Measurements from ENCODE around the gene ORM2. TPM values are rescaled to one million over a fixed set of nuclear protein-coding genes. Genes with fewer than 3 reads are reported as not detected.

ORM2 gene
- total and polyA plus RNA-seq, 2 experiments from 2014 or later = 0.76 TPM

DNA sequence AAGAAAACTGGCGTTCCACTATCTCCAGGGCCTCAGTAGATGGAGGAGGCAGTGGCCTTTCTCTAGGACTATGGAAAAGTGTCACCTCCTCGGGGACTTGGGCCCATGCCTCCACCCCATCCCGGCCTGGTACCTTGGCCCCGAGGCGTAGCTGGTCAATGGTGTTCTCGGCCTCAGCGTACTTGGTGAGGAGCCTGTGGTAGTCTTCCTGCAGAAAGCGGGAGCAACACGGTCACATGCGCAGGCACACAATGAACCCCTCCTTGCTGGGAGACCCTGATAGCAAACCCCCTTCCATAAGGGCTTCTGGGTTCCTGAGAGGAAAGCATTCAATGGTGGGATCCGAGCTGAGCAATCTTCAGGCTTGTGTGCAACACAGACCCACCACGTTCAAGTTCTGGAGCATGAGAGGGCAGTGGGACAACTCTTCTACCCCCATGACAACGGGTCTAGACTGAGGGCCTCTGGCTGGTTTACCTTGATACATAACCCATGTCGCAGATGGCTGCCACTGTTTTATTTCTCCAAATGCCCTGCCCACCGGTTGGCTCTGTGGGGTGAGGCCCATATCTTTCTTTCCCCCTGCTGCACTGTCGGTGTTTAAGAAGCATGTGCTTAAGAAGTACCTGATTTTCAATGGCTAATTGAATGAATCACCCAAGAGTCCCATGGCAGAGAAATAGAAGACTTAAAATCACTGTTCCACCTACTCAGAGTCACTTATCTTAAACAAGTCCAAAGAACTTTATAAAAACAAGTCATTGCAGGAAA is 44.5 kb downstream of the ORM2 start:
- Histone ChIP-seq H4K20me1 (replicated peaks; ENCODE audit: insufficient read depth) (no peaks in the 10 kb centered on the region), H3K27ac (ENCODE audit: low read depth) (no peak overlapping the region), H3F3A (replicated peaks; ENCODE audit: low read depth) (peaks cover 12% of the 10 kb centered on the region; the same call in 1 of the 2 replicates), H3K4me3 (no peak overlapping the region), H3K4me2 (peak overlapping the region; percentile 45; the same call in 1 of the 2 replicates), H3K36me3 (ENCODE audit: insufficient read depth) (no peaks in the 10 kb centered on the region), H3K27me3 (ENCODE audit: insufficient read depth) (no peaks in the 10 kb centered on the region), H3K4me1 (ENCODE audit: insufficient read depth) (peaks cover 50% of the 10 kb centered on the region), H3K9me2 (ENCODE audit: insufficient read depth) (0 out of 2 replicates have a peak, but pooled peaks cover 6% of the 10 kb centered on the region), H2AFZ (no peak overlapping the region), H3K79me2 (replicated peaks; ENCODE audit: insufficient read depth) (no peaks in the 10 kb centered on the region)
- peaks cover 53% of the 10 kb centered on the region for H3K36me3 Mint-ChIP-seq (ENCODE audit: low read depth)
- TF ChIP-seq JUNB (IDR thresholded peaks at IDR 0.05; ENCODE audit: unreplicated experiment) (no peak), ZNF331 (CRISPR knock-in tag; IDR thresholded peaks at IDR 0.05; ENCODE audit: low read depth) (no peak), STAT1 (IDR thresholded peaks at IDR 0.05; ENCODE audit: unreplicated experiment) (no peak), ZNF114 (CRISPR knock-in tag; IDR thresholded peaks at IDR 0.05) (no peak), EZH2 (IDR thresholded peaks at IDR 0.05; ENCODE audit: low read depth, unreplicated experiment) (no peak), CREB1 (CRISPR knock-in tag; IDR thresholded peaks at IDR 0.05; ENCODE audit: low read depth) (no peak), EZH2phosphoT487 (IDR thresholded peaks at IDR 0.05; ENCODE audit: unreplicated experiment) (no peak), POLR2AphosphoS5 (IDR thresholded peaks at IDR 0.05; ENCODE audit: low read depth) (no peak), NANOG (IDR thresholded peaks at IDR 0.05; ENCODE audit: borderline replicate concordance) (no peak), ZNF462 (CRISPR knock-in tag; IDR thresholded peaks at IDR 0.05) (no peak), REST (IDR thresholded peaks at IDR 0.05; ENCODE audit: unreplicated experiment) (no peak)
- TF ChIP-seq, protein P1, sequence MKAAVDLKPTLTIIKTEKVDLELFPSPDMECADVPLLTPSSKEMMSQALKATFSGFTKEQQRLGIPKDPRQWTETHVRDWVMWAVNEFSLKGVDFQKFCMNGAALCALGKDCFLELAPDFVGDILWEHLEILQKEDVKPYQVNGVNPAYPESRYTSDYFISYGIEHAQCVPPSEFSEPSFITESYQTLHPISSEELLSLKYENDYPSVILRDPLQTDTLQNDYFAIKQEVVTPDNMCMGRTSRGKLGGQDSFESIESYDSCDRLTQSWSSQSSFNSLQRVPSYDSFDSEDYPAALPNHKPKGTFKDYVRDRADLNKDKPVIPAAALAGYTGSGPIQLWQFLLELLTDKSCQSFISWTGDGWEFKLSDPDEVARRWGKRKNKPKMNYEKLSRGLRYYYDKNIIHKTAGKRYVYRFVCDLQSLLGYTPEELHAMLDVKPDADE (IDR thresholded peaks at IDR 0.05) = no peak
- TF ChIP-seq, protein P2, sequence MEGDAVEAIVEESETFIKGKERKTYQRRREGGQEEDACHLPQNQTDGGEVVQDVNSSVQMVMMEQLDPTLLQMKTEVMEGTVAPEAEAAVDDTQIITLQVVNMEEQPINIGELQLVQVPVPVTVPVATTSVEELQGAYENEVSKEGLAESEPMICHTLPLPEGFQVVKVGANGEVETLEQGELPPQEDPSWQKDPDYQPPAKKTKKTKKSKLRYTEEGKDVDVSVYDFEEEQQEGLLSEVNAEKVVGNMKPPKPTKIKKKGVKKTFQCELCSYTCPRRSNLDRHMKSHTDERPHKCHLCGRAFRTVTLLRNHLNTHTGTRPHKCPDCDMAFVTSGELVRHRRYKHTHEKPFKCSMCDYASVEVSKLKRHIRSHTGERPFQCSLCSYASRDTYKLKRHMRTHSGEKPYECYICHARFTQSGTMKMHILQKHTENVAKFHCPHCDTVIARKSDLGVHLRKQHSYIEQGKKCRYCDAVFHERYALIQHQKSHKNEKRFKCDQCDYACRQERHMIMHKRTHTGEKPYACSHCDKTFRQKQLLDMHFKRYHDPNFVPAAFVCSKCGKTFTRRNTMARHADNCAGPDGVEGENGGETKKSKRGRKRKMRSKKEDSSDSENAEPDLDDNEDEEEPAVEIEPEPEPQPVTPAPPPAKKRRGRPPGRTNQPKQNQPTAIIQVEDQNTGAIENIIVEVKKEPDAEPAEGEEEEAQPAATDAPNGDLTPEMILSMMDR (conservative IDR thresholded peaks at IDR 0.05; ENCODE audit: low read depth in 2 of 2) = no peak
- DNase-seq (ENCODE audit: low spot score) (no peak), ATAC-seq (no peak)
- peaks cover 8% of the 10 kb centered on the region for H3K27me3 Mint-ChIP-seq (ENCODE audit: insufficient read depth, low read depth, poor library complexity)
- H3K4me1 Mint-ChIP-seq = peaks cover 54% of the 10 kb centered on the region
- no peaks in the 10 kb centered on the region for H3K9me3 Mint-ChIP-seq
- H3K4me3 Mint-ChIP-seq = no peak overlapping the region
- peak overlapping the region; percentile 16; the same call in 1 of the 2 replicates for H3K27ac Mint-ChIP-seq
